Spleen (tissue), 11 donors: ENCODE results near the gene SKOR1. TPM values are rescaled to one million over a fixed set of nuclear protein-coding genes. Genes with fewer than 3 reads are reported as not detected.

Source experiments
- DNase-seq: peaks from one replicate; pipeline ENCODE4 v3.0.0-alpha.2; 2020
- H3K27ac ChIP-seq, 8 donors: fragments of 200-600 bp; sonication (generic) in 7 of 8; 1 replicate in 4 of 8; 2 replicates in 4 of 8; pipeline versions ENCODE4 v1.5.0 to v1.8.0; 2016 to 2021; ENCODE audit warnings: inconsistent platforms in 4 of 8, mild to moderate bottlenecking in 4 of 8, moderate library complexity in 1 of 8
- H3K27me3 ChIP-seq, 7 donors: fragments of 200-600 bp; sonication (generic) in 6 of 7; replicated peaks in 1 of 7; 1 replicate in 4 of 7; 2 replicates in 3 of 7; pipeline versions ENCODE4 v1.5.0 to v1.8.0; 2016 to 2021; ENCODE audit warnings: inconsistent platforms in 3 of 7, mild to moderate bottlenecking in 1 of 7
- H3K36me3 ChIP-seq, 6 donors: fragments of 200-600 bp; sonication (generic) in 5 of 6; 1 replicate in 4 of 6; 2 replicates in 2 of 6; pipeline versions ENCODE4 v1.5.0 to v1.8.0; 2016 to 2021; ENCODE audit warnings: inconsistent platforms in 2 of 6
- H3K4me1 ChIP-seq, 6 donors: fragments of 200-600 bp; sonication (generic) in 5 of 6; 1 replicate in 3 of 6; 2 replicates in 3 of 6; pipeline versions ENCODE4 v1.5.0 to v1.8.0; 2016 to 2021; ENCODE audit warnings: inconsistent platforms in 3 of 6
- H3K4me3 ChIP-seq, 8 donors: fragments of 200-600 bp; sonication (generic) in 7 of 8; 1 replicate in 4 of 8; 2 replicates in 4 of 8; pipeline versions ENCODE4 v1.5.0 to v1.8.0; 2016 to 2021; ENCODE audit warnings: inconsistent platforms in 4 of 8, mild to moderate bottlenecking in 4 of 8, moderate library complexity in 2 of 8
- H3K9me3 ChIP-seq, 8 donors: fragments of 200-600 bp; sonication (generic) in 7 of 8; 1 replicate in 4 of 8; 2 replicates in 4 of 8; pipeline versions ENCODE4 v1.5.0 to v1.8.0; 2016 to 2021; ENCODE audit warnings: inconsistent platforms in 4 of 8
- CTCF ChIP-seq, 11 experiments: fragments of 200-600 bp in 7 of 11; fragments of 450-650 bp in 4 of 11; sonication (generic) in 4 of 11; IDR thresholded peaks in 8 of 11; conservative IDR thresholded peaks in 3 of 11; 1 replicate in 7 of 11; 2 replicates in 4 of 11; pipeline versions ENCODE4 v1.4.0 to v1.8.0; 2016 to 2021; ENCODE audit warnings: antibody characterized with exemption in 11 of 11, inconsistent platforms in 4 of 11, mild to moderate bottlenecking in 1 of 11
- POLR2A ChIP-seq, 3 donors: fragments of 450-650 bp; IDR thresholded peaks; one replicate each; pipeline ENCODE4 v1.5.1; 2017; ENCODE audit warnings: antibody characterized with exemption in 3 of 3, mild to moderate bottlenecking in 1 of 3
- POLR2AphosphoS5 ChIP-seq, 3 donors: sonication (generic); formaldehyde crosslinking; IDR thresholded peaks; one replicate each; pipeline ENCODE4 v1.5.1; 2017; ENCODE audit warnings: antibody characterized with exemption in 3 of 3
- WGBS, 5 donors: extraction: QIAGEN DNeasy Blood & Tissue Kit in 3 of 5; methylation state at CpG; one replicate each; pipeline versions ENCODE4 v1.1.5 to v1.1.7; 2013 to 2018; 5-methylcytosine and 5-hydroxymethylcytosine counted together
- intact Hi-C: fragments of 100-400 bp; cut with DNase I; formaldehyde crosslinking; loops from one replicate; pipeline ENCODE4 v1.15.0; 2023; ENCODE audit warnings: low total_unique reads
- polyA plus RNA-seq, 3 donors: library from polyadenylated mRNA; stranded (reverse); fragments of 200-250 nt; gene quantifications; one replicate each; pipeline ENCODE4 v1.2.1, GENCODE V29; 2013
- total RNA-seq, 7 donors: library from RNA; depleted of rRNA in 3 of 7; stranded (reverse); fragments of >200 nt in 3 of 7; fragmentation: NEBNext Ultra II Directional in 4 of 7; extraction: Animal tissue kit (Norgen Biotek cat#: 25700) in 4 of 7; gene quantifications; one replicate each; pipeline versions ENCODE4 v1.1.0 to v1.2.1, GENCODE V29; 2016 to 2021
- donor health status: healthy with polysubstance abuse.
- donor health status: DM: no; HTN: no; CAD: no; lungs with moderate emphysema.
- donor health status: DM: no; HTN: no; CAD: no.
- donor health status: Bipolar disorder and iron deficiency.
- donor health status: healthy.
- donor health status: DM: no; HTN: no; CAD: no.
- donor health status: DM: yes; HTN: yes; CAD: no.

Gene SKOR1
- total and polyA plus RNA-seq, 10 donors = 0.06 to 1.1 (median 0.37) TPM

GRCh38 chr15:67820122-67820991 is 5.0 kb upstream of the SKOR1 start:
- 15 to 20% (median 18%) methylated on average over 40 to 50 of the region's 50 CpGs for WGBS, 5 donors
- peak; percentile 64 for DNase-seq
- Histone ChIP-seq H3K4me1 (peaks cover 6 to 61% (median 49%) of the 10 kb centered on the region in 6 donors), H3K9me3 (peaks cover 0 to 9% (median 3%) of the 10 kb centered on the region in 8 donors), H3K27ac (no peak overlapping the region), H3K27me3 (peaks cover 11 to 85% (median 68%) of the 10 kb centered on the region in 7 donors), H3K36me3 (peaks cover 0 to 5% (median 0%) of the 10 kb centered on the region in 6 donors), H3K4me3 (no peak overlapping the region)
- intact Hi-C loops = no loop called here
- TF ChIP-seq POLR2AphosphoS5 (IDR thresholded peaks at IDR 0.05) = no peak
- TF ChIP-seq CTCF (IDR thresholded peaks at IDR 0.05 in 8 of 11, conservative IDR thresholded peaks at IDR 0.05 in 3 of 11) = no peak
- no peak for TF ChIP-seq POLR2A (IDR thresholded peaks at IDR 0.05)

GRCh38 chr15:67820992-67821783 is 4.1 kb upstream of the SKOR1 start:
- H3K27ac ChIP-seq = no peak overlapping the region
- peak; percentile 76 for DNase-seq
- peaks cover 0 to 7% (median 0%) of the 10 kb centered on the region in 8 donors for H3K9me3 ChIP-seq
- H3K4me3 ChIP-seq = no peak overlapping the region
- intact Hi-C loops = no loop called here
- TF ChIP-seq POLR2A (IDR thresholded peaks at IDR 0.05) = no peak
- peak in 1 of 3 donors; percentile 39 for TF ChIP-seq POLR2AphosphoS5 (IDR thresholded peaks at IDR 0.05)
- no peak for TF ChIP-seq CTCF (IDR thresholded peaks at IDR 0.05 in 8 of 11, conservative IDR thresholded peaks at IDR 0.05 in 3 of 11)
- H3K27me3 ChIP-seq = peaks cover 16 to 93% (median 77%) of the 10 kb centered on the region in 7 donors
- H3K4me1 ChIP-seq = peaks cover 11 to 69% (median 58%) of the 10 kb centered on the region in 6 donors
- no peaks in the 10 kb centered on the region for H3K36me3 ChIP-seq
- 5 to 9% (median 8%) methylated on average over 26 to 39 of the region's 39 CpGs for WGBS, 5 donors

GRCh38 chr15:67821784-67822440 is 3.4 kb upstream of the SKOR1 start:
- no peak for TF ChIP-seq POLR2AphosphoS5 (IDR thresholded peaks at IDR 0.05)
- TF ChIP-seq POLR2A (IDR thresholded peaks at IDR 0.05) = no peak
- TF ChIP-seq CTCF (IDR thresholded peaks at IDR 0.05 in 8 of 11, conservative IDR thresholded peaks at IDR 0.05 in 3 of 11) = no peak
- 4 to 7% (median 5%) methylated on average over 39 to 43 of the region's 43 CpGs for WGBS, 5 donors
- H3K9me3 ChIP-seq = peaks cover 0 to 10% (median 0%) of the 10 kb centered on the region in 8 donors
- H3K4me1 ChIP-seq = peaks cover 12 to 77% (median 65%) of the 10 kb centered on the region in 6 donors
- no peak overlapping the region for H3K27ac ChIP-seq
- DNase-seq = peak; percentile 42
- no peak overlapping the region for H3K4me3 ChIP-seq
- no peaks in the 10 kb centered on the region for H3K36me3 ChIP-seq
- intact Hi-C loops = no loop called here
- peaks cover 18 to 100% (median 84%) of the 10 kb centered on the region in 7 donors for H3K27me3 ChIP-seq
